Neural progenitor cell (in vitro differentiated cells): Measurements from ENCODE around the gene HERC6.

Experiments
- EZH2 ChIP-seq: fragments of 200-600 bp; sonication (generic); IDR thresholded peaks from 2 replicates; pipeline ENCODE4 v1.6.1; 2017; ENCODE audit warnings: antibody characterized with exemption, mild to moderate bottlenecking, moderate library complexity
- EZH2phosphoT487 ChIP-seq: fragments of 200-600 bp; sonication (generic); IDR thresholded peaks from 2 replicates; pipeline ENCODE4 v1.6.1; 2017; ENCODE audit warnings: antibody characterized with exemption

- TF ChIP-seq EZH2phosphoT487 (peak; percentile 6), EZH2 (peak; percentile 35)
Observed at GRCh38 chr4:88458104-88458740, 79.6 kb downstream of the HERC6 start.
